ENCODE results near the gene FICD.

DNA sequence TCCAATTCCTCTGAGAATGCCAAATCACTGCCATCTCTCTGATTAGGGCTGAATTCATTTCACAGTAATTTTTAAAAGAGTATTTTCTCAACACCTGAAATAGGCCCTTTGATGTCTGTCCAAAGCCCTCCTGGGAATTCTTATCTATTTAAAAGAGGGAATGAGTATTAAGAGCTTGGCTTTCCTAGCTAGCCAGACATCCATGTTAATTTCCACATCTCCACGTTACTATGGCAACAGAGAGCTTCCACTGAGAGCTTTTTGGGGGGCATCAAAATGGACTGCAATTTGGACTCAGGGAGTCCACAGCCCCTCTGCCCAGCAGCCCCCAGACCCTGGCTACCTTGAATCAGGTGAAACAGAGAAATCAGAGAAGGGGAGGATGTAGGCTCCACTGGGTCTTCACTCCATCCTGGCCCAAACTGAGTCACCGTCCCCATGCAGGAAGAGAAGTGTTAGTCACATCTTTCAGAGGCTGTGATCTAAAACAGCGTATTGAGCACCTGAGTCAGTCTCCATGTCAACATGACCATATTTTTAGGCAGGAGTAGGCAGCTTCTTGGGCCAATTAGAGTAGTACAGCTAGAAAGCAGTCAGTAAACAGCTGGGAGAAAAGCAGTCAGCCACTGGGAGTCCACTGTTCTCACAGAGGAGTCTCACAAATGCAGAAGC, 7.0 kb upstream of the FICD start:
- TF ChIP-seq, protein P1, sequence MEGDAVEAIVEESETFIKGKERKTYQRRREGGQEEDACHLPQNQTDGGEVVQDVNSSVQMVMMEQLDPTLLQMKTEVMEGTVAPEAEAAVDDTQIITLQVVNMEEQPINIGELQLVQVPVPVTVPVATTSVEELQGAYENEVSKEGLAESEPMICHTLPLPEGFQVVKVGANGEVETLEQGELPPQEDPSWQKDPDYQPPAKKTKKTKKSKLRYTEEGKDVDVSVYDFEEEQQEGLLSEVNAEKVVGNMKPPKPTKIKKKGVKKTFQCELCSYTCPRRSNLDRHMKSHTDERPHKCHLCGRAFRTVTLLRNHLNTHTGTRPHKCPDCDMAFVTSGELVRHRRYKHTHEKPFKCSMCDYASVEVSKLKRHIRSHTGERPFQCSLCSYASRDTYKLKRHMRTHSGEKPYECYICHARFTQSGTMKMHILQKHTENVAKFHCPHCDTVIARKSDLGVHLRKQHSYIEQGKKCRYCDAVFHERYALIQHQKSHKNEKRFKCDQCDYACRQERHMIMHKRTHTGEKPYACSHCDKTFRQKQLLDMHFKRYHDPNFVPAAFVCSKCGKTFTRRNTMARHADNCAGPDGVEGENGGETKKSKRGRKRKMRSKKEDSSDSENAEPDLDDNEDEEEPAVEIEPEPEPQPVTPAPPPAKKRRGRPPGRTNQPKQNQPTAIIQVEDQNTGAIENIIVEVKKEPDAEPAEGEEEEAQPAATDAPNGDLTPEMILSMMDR (IDR thresholded peaks at IDR 0.05; ENCODE audit: low read length): no peak
- TF ChIP-seq EZH2 (IDR thresholded peaks at IDR 0.05; ENCODE audit: borderline replicate concordance, low read length): no peak
